K562 (cell line): ENCODE measurements around the gene EFNA1. TPM values are rescaled to one million over a fixed set of nuclear protein-coding genes. Genes with fewer than 3 reads are reported as not detected.

Source experiments
- C11orf30 ChIP-seq: fragments of 450-650 bp; IDR thresholded peaks from 2 replicates; pipeline ENCODE4 v1.6.1; 2016; ENCODE audit warnings: low read depth, mild to moderate bottlenecking
- HNRNPK ChIP-seq: fragments of 200-400 bp; formaldehyde crosslinking; IDR thresholded peaks from one replicate; pipeline ENCODE4 v1.6.1; 2018; ENCODE audit warnings: mild to moderate bottlenecking, low read depth, low read length; ENCODE audit not compliant: poor library complexity, severe bottlenecking
- JUN ChIP-seq, 2 experiments: sonication (generic) in 1 of 2; formaldehyde crosslinking in 1 of 2; IDR thresholded peaks; 2 replicates each; pipeline versions ENCODE4 v1.6.1 to v1.8.0; 2012 to 2022; ENCODE audit warnings: borderline replicate concordance in 2 of 2, mild to moderate bottlenecking in 2 of 2, improper control_type of control experiment in 1 of 2, low read depth in 1 of 2, low read length in 1 of 2, missing genetic modification reagents in 1 of 2
- MAZ ChIP-seq, 2 experiments: fragments of 450-650 bp in 1 of 2; sonication (generic) in 1 of 2; formaldehyde crosslinking; IDR thresholded peaks in 1 of 2; conservative IDR thresholded peaks in 1 of 2; 2 replicates each; pipeline versions ENCODE4 v1.4.0 to v1.5.0; 2020; ENCODE audit warnings: mild to moderate bottlenecking in 1 of 2, missing genetic modification reagents in 1 of 2
- MEIS2 ChIP-seq: fragments of 450-650 bp; IDR thresholded peaks from 2 replicates; pipeline ENCODE4 v1.6.1; 2014; ENCODE audit warnings: mild to moderate bottlenecking; ENCODE audit not compliant: partially characterized antibody
- NONO ChIP-seq, 2 experiments: fragments of 200-400 bp in 1 of 2; fragments of 450-650 bp in 1 of 2; formaldehyde crosslinking in 1 of 2; IDR thresholded peaks; 2 replicates each; pipeline ENCODE4 v1.6.1; 2017; ENCODE audit warnings: low read depth in 2 of 2, mild to moderate bottlenecking in 2 of 2, moderate library complexity in 2 of 2, low read length in 1 of 2
- PHB2 ChIP-seq: fragments of 450-650 bp; IDR thresholded peaks from 2 replicates; pipeline ENCODE4 v1.6.1; 2017; ENCODE audit warnings: low read depth
- POLR2G ChIP-seq: fragments of 200-400 bp; formaldehyde crosslinking; IDR thresholded peaks from 2 replicates; pipeline ENCODE4 v1.6.1; 2017; ENCODE audit warnings: low read depth, mild to moderate bottlenecking, antibody characterized with exemption, low read length, moderate library complexity
- RAD21 ChIP-seq, 2 experiments: fragments of 250-450 bp in 1 of 2; fragments of 450-650 bp in 1 of 2; sonication (Bioruptor Pico) in 1 of 2; formaldehyde crosslinking in 1 of 2; IDR thresholded peaks in 1 of 2; conservative IDR thresholded peaks in 1 of 2; 2 replicates each; pipeline versions ENCODE4 v1.4.0 to v1.8.0; 2020 to 2022; ENCODE audit warnings: mild to moderate bottlenecking in 2 of 2, moderate library complexity in 1 of 2
- SRSF1 ChIP-seq: fragments of 200-400 bp; formaldehyde crosslinking; IDR thresholded peaks from 2 replicates; pipeline ENCODE4 v1.6.1; 2017; ENCODE audit warnings: mild to moderate bottlenecking, low read depth, low read length, moderate library complexity
- STAG1 ChIP-seq: sonication (generic); formaldehyde crosslinking; IDR thresholded peaks from 2 replicates; pipeline ENCODE4 v1.5.0; 2020; ENCODE audit warnings: missing genetic modification reagents, borderline replicate concordance
- STAT5B ChIP-seq: fragments of 250-450 bp; sonication (Bioruptor Pico); IDR thresholded peaks from 2 replicates; pipeline ENCODE4 v1.8.0; 2021; ENCODE audit warnings: mild to moderate bottlenecking, inconsistent platforms
- TSHZ1 ChIP-seq: fragments of 250-450 bp; sonication (Bioruptor Pico); IDR thresholded peaks from 2 replicates; pipeline ENCODE4 v1.4.0; 2020; ENCODE audit warnings: mild to moderate bottlenecking, moderate library complexity
- ZFP36 ChIP-seq: fragments of 150-350 bp; IDR thresholded peaks from 2 replicates; pipeline ENCODE4 v1.6.1; 2018; ENCODE audit warnings: low read length, low read depth; ENCODE audit not compliant: partially characterized antibody
- ZNF12 ChIP-seq: sonication (generic); formaldehyde crosslinking; IDR thresholded peaks from 2 replicates; pipeline ENCODE4 v1.4.0; 2020; ENCODE audit warnings: mild to moderate bottlenecking, missing genetic modification reagents
- ZNF354B ChIP-seq: fragments of 250-450 bp; sonication (Bioruptor Pico); IDR thresholded peaks from 2 replicates; pipeline ENCODE4 v1.4.0; 2020
- ZNF512 ChIP-seq: IDR thresholded peaks from 2 replicates; pipeline ENCODE4 v1.6.1; 2016; ENCODE audit warnings: missing genetic modification characterization, missing compliant biosample characterization
- ZNF592 ChIP-seq: fragments of 450-650 bp; IDR thresholded peaks from 2 replicates; pipeline ENCODE4 v1.6.1; 2017; ENCODE audit warnings: antibody characterized with exemption, mild to moderate bottlenecking
- polyA plus RNA-seq, 8 experiments: library from polyadenylated mRNA; depleted of rRNA in 4 of 8; stranded (reverse) in 5 of 8; unstranded in 3 of 8; fragments of >200 nt; fragmentation: Nextera tagmentation in 2 of 8; fragmentation: Illumina TruSeq in 1 of 8; extraction: Ambion mirVana in 2 of 8; extraction: Trizol in 1 of 8; gene quantifications; 2 replicates each; pipeline versions ENCODE4 v1.2.1 to v1.2.3, GENCODE V29; 2011 to 2014; ENCODE audit warnings: inconsistent platforms in 1 of 8, missing spikeins in 1 of 8
- total RNA-seq, 7 experiments: library from RNA; depleted of rRNA in 6 of 7; stranded (reverse); fragments of >200 nt in 6 of 7; fragmentation: Illumina TruSeq in 2 of 7; extraction: Trizol in 2 of 7; gene quantifications; 2 replicates each; pipeline versions ENCODE4 v1.2.1 to v1.2.3, GENCODE V29; 2011 to 2021; ENCODE audit warnings: low replicate concordance in 1 of 7

EFNA1 gene
- total and polyA plus RNA-seq, 9 of the 15 experiments (the other 6 are each of a cell fraction or from before 2014, with no cell fraction given), result 2.1 to 9.3 (median 3.0) TPM

- TF ChIP-seq JUN (IDR thresholded peaks at IDR 0.05; ENCODE audit: borderline replicate concordance, low read depth, low read length), result no peak
- no peak for TF ChIP-seq JUN (CRISPR knock-in tag; IDR thresholded peaks at IDR 0.05; ENCODE audit: borderline replicate concordance)
- TF ChIP-seq ZNF354B, result no peak
- TF ChIP-seq HNRNPK, result no peak
- no peak for TF ChIP-seq NONO (IDR thresholded peaks at IDR 0.05; ENCODE audit: low read depth in 2 of 2, low read length in 1 of 2)
- TF ChIP-seq STAT5B (CRISPR knock-in tag), result no peak
- no peak for TF ChIP-seq ZNF592
- TF ChIP-seq MAZ (CRISPR knock-in tag; conservative IDR thresholded peaks at IDR 0.05 in 1 of 2, IDR thresholded peaks at IDR 0.05 in 1 of 2), result 0 out of 4 replicates have a peak, but pooled peaks of 1 of the 2 experiments have one; percentile 51
- TF ChIP-seq STAG1, result peak; percentile 56; the same call in 1 of the 2 replicates
- TF ChIP-seq POLR2G, result no peak
- TF ChIP-seq RAD21 (CRISPR knock-in tag; conservative IDR thresholded peaks at IDR 0.05 in 1 of 2, IDR thresholded peaks at IDR 0.05 in 1 of 2), result peak; percentile 62 to 74
- no peak for TF ChIP-seq ZFP36
- TF ChIP-seq MEIS2, result no peak
- TF ChIP-seq TSHZ1 (CRISPR knock-in tag), result no peak
- TF ChIP-seq C11orf30, result no peak
- TF ChIP-seq ZNF512 (tag), result no peak
- TF ChIP-seq ZNF12 (CRISPR knock-in tag), result no peak
- TF ChIP-seq PHB2, result no peak
- no peak for TF ChIP-seq SRSF1
These were observed 48.9 kb downstream of the EFNA1 start (continued) for GRCh38 chr1:155176544-155177071.
